ENCODE data around the gene LFNG. TPM values are rescaled to one million over a fixed set of nuclear protein-coding genes. Genes with fewer than 3 reads are reported as not detected.

LFNG gene
- total RNA-seq, 6 experiments from 2014 or later = 1.0 to 4.3 (median 1.7) TPM

- no peaks in the 10 kb centered on the region for H3K9me3 ChIP-seq
- intact Hi-C loops (cut with DNase I) = loop anchor here in 1 of 2 donors (10.0 kb wide), 1 partner anchor 115 kb away; the partner anchor contains the start of gene AMZ1
- DNase-seq (peak in 1 of 3 donors; percentile 38), ATAC-seq (no peak)
- no peak overlapping the region for H3K27ac ChIP-seq
- no peak overlapping the region for H3K4me3 ChIP-seq
- no peaks in the 10 kb centered on the region for H3K27me3 ChIP-seq
- 81% methylated on average over 10 of the region's 16 CpGs for WGBS (ENCODE audit: insufficient coverage, low coverage, low lambda C conversion rate, missing lambda C conversion rate)
- TF ChIP-seq POLR2A (IDR thresholded peaks at IDR 0.05) = no peak
- TF ChIP-seq, protein P1, sequence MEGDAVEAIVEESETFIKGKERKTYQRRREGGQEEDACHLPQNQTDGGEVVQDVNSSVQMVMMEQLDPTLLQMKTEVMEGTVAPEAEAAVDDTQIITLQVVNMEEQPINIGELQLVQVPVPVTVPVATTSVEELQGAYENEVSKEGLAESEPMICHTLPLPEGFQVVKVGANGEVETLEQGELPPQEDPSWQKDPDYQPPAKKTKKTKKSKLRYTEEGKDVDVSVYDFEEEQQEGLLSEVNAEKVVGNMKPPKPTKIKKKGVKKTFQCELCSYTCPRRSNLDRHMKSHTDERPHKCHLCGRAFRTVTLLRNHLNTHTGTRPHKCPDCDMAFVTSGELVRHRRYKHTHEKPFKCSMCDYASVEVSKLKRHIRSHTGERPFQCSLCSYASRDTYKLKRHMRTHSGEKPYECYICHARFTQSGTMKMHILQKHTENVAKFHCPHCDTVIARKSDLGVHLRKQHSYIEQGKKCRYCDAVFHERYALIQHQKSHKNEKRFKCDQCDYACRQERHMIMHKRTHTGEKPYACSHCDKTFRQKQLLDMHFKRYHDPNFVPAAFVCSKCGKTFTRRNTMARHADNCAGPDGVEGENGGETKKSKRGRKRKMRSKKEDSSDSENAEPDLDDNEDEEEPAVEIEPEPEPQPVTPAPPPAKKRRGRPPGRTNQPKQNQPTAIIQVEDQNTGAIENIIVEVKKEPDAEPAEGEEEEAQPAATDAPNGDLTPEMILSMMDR (IDR thresholded peaks at IDR 0.05) = no peak
- peaks cover 0 to 4% (median 0%) of the 10 kb centered on the region in 4 donors for H3K36me3 ChIP-seq
- H3K4me1 ChIP-seq = peaks cover 0 to 8% (median 2%) of the 10 kb centered on the region in 4 donors
Measured at GRCh38 chr7:2570021-2570420, 50.4 kb downstream of the LFNG start.

- no peak overlapping the region for H3K27ac ChIP-seq
- TF ChIP-seq POLR2A (IDR thresholded peaks at IDR 0.05) = no peak
- TF ChIP-seq, protein P1 (IDR thresholded peaks at IDR 0.05) = no peak
- peak in 1 of 3 donors; percentile 9 for DNase-seq
- 92% methylated on average over 15 of the region's 15 CpGs for WGBS (ENCODE audit: insufficient coverage, low coverage, low lambda C conversion rate, missing lambda C conversion rate)
- no peak for ATAC-seq
- no peaks in the 10 kb centered on the region for H3K9me3 ChIP-seq
- intact Hi-C loops (cut with DNase I) = loop anchor here in 1 of 2 donors (10.0 kb wide), 1 partner anchor 113 kb away; the partner anchor contains the start of gene AMZ1
- peaks cover 0 to 8% (median 2%) of the 10 kb centered on the region in 4 donors for H3K4me1 ChIP-seq
- no peak overlapping the region for H3K4me3 ChIP-seq
- peaks cover 0 to 4% (median 0%) of the 10 kb centered on the region in 4 donors for H3K36me3 ChIP-seq
- H3K27me3 ChIP-seq = no peaks in the 10 kb centered on the region
Measured at GRCh38 chr7:2571409-2571808, 51.8 kb downstream of the LFNG start.

GRCh38 chr7:2572101-2572842 is 52.7 kb downstream of the LFNG start:
- H3K36me3 ChIP-seq = peaks cover 0 to 4% (median 0%) of the 10 kb centered on the region in 4 donors
- peaks cover 0 to 2% (median under 1%) of the 10 kb centered on the region in 4 donors for H3K4me1 ChIP-seq
- peak in 1 of 3 donors; percentile 53 for DNase-seq
- no peak overlapping the region for H3K4me3 ChIP-seq
- no peaks in the 10 kb centered on the region for H3K9me3 ChIP-seq
- no peak overlapping the region for H3K27ac ChIP-seq
- no peak for TF ChIP-seq POLR2A (IDR thresholded peaks at IDR 0.05)
- TF ChIP-seq, protein P1 (IDR thresholded peaks at IDR 0.05) = no peak
- intact Hi-C loops (cut with DNase I) = loop anchor here in 1 of 2 donors (10.0 kb wide), 1 partner anchor 113 kb away; the partner anchor contains the start of gene AMZ1
- no peaks in the 10 kb centered on the region for H3K27me3 ChIP-seq
- peak in 2 of 4 donors; percentile 34 to 55 for ATAC-seq
- WGBS (ENCODE audit: insufficient coverage, low coverage, low lambda C conversion rate, missing lambda C conversion rate) = 81% methylated on average over 19 of the region's 22 CpGs

- ATAC-seq = no peak
- peak in 1 of 3 donors; percentile 1 for DNase-seq
- no peaks in the 10 kb centered on the region for H3K4me1 ChIP-seq
- no peak for TF ChIP-seq POLR2A (IDR thresholded peaks at IDR 0.05)
- TF ChIP-seq, protein P1 (IDR thresholded peaks at IDR 0.05) = no peak
- no peak overlapping the region for H3K4me3 ChIP-seq
- H3K27me3 ChIP-seq = no peaks in the 10 kb centered on the region
- no peaks in the 10 kb centered on the region for H3K9me3 ChIP-seq
- 93% methylated on average over 6 of the region's 9 CpGs for WGBS (ENCODE audit: insufficient coverage, low coverage, low lambda C conversion rate, missing lambda C conversion rate)
- H3K36me3 ChIP-seq = peaks cover 0 to 4% (median 0%) of the 10 kb centered on the region in 4 donors
- H3K27ac ChIP-seq = no peak overlapping the region
- intact Hi-C loops (cut with DNase I) = loop anchor here in 1 of 2 donors (10.0 kb wide), 1 partner anchor 111 kb away; the partner anchor contains the start of gene AMZ1
Measured at GRCh38 chr7:2573761-2574160, 54.2 kb downstream of the LFNG start.
